HG02973 (cell line): Measurements from ENCODE around the gene KLRC4.
"Not testable (repeated sequence)": the region's sequence is repeated elsewhere in the genome, so short reads cannot be mapped to it uniquely, and the experiment has no call there.

Experiments
- ATAC-seq: cut with Tn5 transposase; IDR thresholded peaks from one replicate; pipeline ENCODE4 v1.9.1; 2021; ENCODE audit warnings: moderate library complexity; ENCODE audit not compliant: unreplicated experiment

KLRC4 gene

GRCh38 chr12:10368206-10369171, 41.1 kb downstream of the KLRC4 start:
- no peak for ATAC-seq

- not testable (repeated sequence) for ATAC-seq
These were observed 41.8 kb downstream of the KLRC4 start for GRCh38 chr12:10367714-10368113.

GRCh38 chr12:10366875-10367274, 42.7 kb downstream of the KLRC4 start:
- ATAC-seq = no peak

GRCh38 chr12:10365696-10366405, 43.7 kb downstream of the KLRC4 start:
- ATAC-seq = no peak

- ATAC-seq = peak; percentile 53
These were observed 44.5 kb downstream of the KLRC4 start for GRCh38 chr12:10364815-10365622.

- peak; percentile 82 for ATAC-seq
These were observed 45.4 kb downstream of the KLRC4 start for GRCh38 chr12:10363914-10364814.

GRCh38 chr12:10363658-10363913, 46.0 kb downstream of the KLRC4 start:
- ATAC-seq = no peak

GRCh38 chr12:10362828-10363657, 46.5 kb downstream of the KLRC4 start:
- no peak for ATAC-seq

GRCh38 chr12:10362325-10362724, 47.2 kb downstream of the KLRC4 start:
- no peak for ATAC-seq

GRCh38 chr12:10361622-10362021, 47.9 kb downstream of the KLRC4 start:
- no peak for ATAC-seq

GRCh38 chr12:10361084-10361483, 48.5 kb downstream of the KLRC4 start:
- no peak for ATAC-seq

GRCh38 chr12:10358969-10359368, 50.6 kb downstream of the KLRC4 start:
- ATAC-seq = no peak

- no peak for ATAC-seq
These were observed 51.4 kb downstream of the KLRC4 start for GRCh38 chr12:10358131-10358530.
